OCI-LY7 (cell line): Measurements from ENCODE around the gene CCR4.

ENCODE experiments used
- EZH2phosphoT487 ChIP-seq: fragments of 200-600 bp; sonication (generic); IDR thresholded peaks from 2 replicates; pipeline ENCODE4 v1.6.1; 2018; ENCODE audit warnings: low read depth, borderline replicate concordance, mild to moderate bottlenecking, mixed run types, antibody characterized with exemption, low read length, moderate library complexity, mixed read lengths
- TF ChIP-seq, protein P1 (sequence below): fragments of 200-600 bp; sonication (generic); conservative IDR thresholded peaks from 2 replicates; pipeline ENCODE4 v1.5.1; 2014; ENCODE audit warnings: mild to moderate bottlenecking, antibody characterized with exemption, low read length, moderate library complexity, mixed read lengths

DNA sequence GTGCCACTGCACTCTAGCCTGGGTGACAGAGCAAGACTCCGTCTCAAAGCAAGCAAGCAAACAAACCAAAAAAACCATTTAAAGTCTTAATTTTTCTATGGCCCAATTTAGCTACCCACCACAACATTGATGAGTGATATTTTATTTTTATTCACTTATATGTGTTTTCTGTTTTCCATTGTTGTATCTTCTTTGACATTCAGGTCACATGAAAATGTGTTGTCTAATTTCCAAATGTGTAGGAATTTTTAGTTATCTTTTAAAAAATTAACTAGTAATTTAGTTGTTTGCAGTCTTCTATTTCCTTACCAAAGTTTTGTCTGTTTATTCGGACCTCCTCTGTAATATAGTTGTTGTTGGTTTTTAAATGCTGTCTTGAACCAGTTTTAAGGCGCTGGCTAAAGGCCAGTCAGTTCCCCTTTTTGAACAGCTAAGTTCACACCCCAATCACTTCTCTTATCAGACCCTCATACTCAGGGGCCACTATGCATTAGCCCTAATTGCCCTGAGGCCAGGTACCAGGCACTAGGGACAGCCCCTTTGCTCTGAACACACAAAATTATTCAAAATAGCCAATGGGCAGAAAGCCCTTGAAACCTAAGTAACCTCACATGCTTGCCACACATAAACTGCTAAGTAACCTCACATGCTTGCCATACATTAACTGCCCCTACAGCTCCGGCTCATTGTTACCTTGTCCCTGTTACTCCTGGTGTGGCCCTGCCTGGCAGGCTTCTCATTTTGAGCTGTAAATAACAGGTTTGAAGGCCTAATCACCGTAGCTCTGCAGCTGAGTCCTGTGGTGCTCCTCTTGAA, 4.3 kb upstream of the CCR4 start:
- TF ChIP-seq, protein P1, sequence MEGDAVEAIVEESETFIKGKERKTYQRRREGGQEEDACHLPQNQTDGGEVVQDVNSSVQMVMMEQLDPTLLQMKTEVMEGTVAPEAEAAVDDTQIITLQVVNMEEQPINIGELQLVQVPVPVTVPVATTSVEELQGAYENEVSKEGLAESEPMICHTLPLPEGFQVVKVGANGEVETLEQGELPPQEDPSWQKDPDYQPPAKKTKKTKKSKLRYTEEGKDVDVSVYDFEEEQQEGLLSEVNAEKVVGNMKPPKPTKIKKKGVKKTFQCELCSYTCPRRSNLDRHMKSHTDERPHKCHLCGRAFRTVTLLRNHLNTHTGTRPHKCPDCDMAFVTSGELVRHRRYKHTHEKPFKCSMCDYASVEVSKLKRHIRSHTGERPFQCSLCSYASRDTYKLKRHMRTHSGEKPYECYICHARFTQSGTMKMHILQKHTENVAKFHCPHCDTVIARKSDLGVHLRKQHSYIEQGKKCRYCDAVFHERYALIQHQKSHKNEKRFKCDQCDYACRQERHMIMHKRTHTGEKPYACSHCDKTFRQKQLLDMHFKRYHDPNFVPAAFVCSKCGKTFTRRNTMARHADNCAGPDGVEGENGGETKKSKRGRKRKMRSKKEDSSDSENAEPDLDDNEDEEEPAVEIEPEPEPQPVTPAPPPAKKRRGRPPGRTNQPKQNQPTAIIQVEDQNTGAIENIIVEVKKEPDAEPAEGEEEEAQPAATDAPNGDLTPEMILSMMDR = no peak
- TF ChIP-seq EZH2phosphoT487 = no peak
